Endothelial cell of hepatic sinusoid (primary cell): ENCODE results near the gene CXCR5.

Source experiments
- in situ Hi-C: cut with HindIII; loops from 2 replicates; pipeline ENCODE4 v1.10.0; 2017; ENCODE audit warnings: low sequenced_read_pairs

Gene CXCR5

DNA sequence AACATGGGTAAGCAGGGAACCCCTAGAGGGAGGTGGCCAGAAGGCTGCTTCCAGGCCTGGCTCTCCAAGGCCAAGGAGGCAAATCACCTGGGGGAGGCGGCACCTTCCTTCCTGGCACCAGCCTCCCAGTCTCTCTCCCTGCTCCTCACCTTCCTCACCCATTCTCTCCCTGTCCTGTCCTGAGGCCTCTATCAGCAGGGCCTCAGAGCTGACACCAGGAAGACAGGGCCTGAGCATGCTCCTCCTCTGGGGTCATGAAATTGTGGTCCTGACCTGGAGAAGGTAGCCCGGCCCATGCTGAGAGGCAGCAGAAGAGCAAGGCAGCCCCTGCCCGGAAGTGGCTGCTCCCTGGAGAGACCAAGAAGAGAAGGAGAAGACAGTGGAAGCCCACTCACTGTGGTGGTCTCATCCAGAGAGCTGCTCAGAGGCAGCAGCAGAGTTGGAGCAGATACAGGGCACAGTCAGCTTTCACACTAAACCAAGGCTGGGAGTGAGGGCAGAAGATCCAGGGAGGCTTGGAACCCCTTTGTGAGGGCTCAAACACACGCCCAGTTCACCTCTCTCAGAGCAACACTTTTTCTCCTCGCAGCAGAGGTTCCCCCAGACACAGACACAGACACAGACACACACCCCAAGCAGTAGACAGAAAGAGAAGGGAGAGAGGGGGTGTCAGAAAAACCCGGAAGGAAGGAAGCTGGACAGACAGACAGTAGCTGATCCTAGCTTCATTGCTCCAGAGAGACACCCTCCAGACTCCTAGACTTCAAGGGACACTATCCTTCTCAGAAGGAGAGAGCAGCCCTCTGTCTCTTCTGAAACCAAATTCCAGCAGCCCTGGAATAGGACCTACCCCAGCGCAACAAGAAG lies 40.3 kb downstream of the CXCR5 start:
- in situ Hi-C loops = no loop called here

DNA sequence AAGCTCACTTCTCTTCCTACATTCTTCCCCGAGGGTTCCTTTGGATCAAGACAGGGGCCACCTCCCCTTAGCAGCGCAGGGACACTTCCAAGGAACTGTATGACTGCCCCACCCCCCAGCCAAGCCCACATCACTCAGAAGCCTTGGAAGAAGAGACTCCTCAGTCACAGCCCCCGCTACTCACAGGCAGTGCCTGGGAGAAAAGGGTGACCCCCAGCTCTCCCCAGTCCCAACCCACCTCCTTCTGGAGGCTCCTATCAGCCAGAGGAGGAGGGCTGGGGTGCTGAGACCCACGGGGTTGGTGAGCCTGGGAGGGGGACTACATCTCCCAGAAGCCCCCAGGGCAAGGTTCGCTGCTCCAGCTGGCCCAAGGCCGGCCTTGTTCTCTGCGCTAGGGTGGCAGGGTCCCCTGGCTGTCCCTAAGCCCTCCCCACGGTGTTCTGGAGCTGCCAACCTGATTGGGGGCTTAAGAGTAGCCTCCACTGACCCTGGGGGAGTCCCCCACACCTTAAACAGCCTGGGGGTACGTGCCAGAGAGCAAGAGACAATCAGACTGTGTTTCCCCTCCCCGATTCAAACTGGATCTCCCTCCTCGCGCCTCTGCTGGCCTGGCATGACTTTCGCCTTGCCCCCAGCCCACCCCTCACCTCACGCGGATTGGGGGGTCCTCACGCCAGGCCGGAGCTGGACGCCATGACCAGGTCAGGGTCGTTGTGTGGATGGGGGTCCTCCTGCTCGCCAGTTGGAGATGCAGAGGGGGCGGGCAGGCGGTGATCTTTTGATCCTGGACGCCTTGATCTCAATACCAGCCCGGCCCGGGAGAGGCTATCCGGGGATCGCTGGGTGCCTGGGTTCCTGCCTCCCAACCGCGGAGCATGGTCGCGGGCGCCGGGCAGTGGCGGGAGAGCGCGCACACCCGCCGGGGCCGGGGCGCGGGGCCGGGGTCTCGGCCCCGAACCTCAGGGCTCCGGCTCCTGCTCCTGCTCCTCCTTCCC lies 41.2 kb downstream of the CXCR5 start:
- in situ Hi-C loops = no loop called here

DNA sequence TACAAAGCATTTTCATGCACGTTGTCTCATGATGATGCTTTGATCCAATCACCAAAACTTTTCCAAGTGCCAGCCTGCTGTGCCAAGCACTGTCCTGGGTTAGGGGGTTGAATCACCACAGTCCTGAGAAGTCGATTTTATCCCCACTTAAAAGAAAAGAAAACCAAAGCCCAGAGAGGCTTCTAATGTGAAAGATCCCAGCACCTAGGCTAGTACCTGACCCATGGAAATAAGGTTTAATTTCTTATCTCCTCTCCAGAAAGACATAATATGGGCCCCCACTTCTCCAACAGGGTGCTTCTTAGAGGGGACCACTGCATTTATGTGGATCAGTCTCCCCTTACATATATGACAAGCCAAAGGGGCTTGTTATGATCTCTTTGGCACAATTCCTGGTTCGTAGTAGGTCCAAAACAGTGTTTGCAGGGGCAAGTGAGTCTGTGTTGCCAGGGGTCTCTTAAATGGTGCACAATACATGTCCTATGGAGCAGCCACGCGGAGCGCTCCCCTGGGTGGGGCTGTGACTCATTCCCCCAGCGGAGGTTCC lies 43.9 kb downstream of the CXCR5 start:
- in situ Hi-C loops = no loop called here

DNA sequence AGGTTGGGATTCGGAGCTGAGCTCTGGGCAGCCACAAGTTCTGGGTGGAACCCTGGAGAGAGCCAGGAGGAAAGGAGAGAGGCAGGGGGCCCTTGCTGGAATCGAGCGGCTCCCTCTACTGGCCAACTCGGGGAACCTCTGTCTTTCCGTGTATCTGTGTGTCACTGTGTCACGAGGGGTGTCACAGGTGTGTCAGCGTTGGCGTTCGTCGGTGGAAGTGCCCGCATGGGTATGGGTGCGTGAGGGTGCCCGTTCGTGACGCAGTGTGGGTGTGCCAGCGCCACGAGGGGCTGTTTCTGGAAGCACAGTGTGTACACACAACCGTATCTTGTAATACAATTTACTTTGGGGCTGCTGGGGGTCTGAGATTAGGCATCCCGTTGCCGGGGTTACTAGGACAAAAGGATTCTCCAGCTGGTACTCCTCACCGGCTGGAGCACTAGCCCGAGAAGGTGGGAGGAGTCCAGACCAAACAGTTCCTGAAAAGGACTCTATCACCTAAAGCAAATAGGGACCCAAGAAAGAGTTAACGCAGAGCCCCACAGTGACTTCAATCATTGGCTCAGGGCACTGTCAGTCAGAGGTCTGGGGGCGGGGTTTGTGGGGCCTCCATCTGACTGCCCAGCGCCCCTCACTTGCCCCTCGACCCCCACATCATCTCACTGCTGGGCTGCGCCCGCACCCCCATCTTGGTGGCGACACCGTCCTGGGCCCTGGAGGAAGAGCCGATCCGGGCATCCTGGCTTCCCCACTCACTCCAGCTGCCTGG lies 44.6 kb downstream of the CXCR5 start:
- in situ Hi-C loops = no loop called here

DNA sequence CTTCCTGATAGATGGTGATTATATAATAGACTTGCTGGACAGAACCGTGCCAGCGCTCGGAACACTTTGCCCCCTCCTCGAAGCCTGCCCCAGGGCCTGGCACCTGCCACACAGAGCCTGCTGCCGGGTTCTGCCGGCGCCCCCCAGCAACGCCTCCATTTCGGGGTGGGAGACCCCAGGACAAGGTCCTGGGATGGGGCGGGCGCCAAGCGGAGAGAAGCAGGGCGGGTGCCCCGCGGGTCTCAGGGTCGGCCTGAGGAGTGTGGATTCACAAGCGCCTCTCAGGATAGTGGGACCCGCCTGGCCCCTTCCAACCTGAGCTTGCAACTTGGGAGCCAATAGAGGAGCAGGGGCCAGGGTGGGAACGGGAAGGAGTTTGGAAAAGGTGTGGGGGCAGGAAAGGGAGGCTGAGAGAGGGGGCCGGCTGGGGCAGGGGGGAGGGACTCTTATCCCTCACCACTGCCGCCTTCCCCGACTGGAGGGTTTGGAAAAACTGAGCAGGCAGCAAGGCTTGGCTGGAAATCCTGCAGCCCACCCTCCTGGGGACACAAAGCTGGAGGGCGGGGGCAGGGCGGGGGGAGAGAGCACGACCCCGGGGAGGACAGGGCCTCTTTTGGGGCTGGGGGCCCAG lies 45.3 kb downstream of the CXCR5 start:
- in situ Hi-C loops = no loop called here

DNA sequence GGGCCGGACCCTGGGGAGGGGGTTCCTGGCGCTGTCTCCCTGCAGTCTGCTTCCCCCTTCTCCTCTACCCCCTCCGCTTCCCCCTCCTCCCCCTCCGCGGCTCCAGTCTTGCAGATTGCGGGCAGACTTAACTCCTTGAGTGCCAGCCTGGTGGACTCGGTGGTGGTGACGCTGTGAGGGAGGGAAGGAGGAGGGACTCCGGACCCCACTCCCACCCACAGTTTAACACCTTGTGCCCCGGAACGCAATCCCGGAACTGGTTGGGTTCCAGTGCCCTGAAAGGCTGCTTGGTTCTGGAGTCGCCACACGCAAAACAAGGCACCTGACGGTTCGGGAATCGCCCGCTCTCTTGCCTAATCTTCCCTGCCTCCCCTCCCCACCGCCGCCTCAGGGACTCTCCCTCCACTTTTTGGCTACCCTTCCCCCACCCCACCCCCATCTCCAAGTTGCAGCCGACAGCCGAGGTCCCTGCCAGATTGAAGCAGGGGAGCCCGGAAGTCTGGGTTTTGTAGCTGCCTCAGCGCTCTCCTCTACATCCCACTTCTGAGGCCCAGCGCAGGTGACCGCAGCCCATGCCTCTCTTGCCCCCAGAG lies 45.9 kb downstream of the CXCR5 start:
- in situ Hi-C loops = no loop called here

DNA sequence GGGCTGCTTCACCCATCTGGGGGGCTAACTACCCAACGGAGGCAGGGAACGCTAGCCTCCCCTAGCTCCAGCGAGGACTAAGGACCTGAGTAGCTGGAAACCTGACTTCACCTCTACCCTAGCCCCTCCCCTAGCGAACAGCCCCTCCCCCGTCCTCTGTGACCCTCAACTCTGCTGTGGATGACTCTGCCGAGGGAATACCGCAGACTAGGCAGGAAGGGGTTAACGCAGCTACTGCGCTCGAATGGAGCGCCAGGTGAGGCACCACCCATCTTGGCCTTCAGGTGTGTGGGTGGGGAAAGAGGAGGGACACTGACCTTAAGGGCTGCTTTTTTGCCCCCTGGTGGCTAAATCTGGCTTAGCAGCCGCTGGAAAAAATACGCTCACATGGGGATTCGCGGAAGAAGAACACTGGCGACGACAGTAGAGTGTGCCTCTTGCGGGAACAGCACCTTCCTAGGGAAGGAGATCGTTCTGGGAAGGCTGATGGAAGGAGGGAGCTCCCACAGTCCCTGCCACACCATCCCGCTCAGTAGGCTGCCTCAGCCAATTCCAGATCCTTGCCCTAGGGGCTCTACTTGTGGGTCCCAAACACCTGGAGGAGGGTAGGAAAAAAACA lies 46.5 kb downstream of the CXCR5 start:
- in situ Hi-C loops = no loop called here

DNA sequence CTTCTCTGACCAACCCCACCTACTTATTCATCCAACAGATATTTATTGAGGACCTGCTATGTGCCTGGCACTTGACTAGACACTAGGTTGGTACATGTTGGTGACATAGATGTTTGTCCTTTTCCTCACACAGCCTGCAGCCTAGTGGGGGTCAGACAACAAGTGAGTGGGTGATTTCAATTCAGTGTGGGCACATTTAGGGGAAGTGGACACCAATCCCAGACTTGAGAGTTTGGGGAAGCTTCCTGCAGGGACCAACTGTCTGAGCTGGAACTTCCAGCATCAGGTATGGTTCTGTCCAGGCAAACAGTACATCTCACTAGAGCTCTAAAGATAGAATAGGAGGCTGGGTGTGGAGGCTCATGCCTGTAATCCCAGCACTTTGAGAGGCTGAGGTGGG lies 47.9 kb downstream of the CXCR5 start:
- in situ Hi-C loops = no loop called here

DNA sequence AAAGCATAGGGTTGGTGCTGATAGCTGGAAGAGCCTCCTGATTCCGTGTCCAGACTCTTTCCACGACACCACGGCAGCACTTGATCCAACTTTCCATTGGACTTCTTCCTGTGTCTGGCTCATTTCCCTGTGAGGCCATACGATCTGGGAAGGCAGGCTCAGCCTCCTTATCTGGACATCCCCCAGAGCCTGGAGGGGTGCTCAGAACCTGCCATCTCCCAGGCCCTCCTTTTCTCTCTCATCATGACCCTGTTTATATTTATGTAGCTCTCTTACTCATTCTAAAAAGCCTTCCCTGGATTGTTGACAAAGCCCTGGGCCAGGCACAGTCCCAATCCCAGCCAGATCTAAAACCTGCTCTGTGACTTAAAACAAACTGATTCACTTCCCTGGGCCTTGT lies 49.8 kb downstream of the CXCR5 start:
- in situ Hi-C loops = no loop called here

DNA sequence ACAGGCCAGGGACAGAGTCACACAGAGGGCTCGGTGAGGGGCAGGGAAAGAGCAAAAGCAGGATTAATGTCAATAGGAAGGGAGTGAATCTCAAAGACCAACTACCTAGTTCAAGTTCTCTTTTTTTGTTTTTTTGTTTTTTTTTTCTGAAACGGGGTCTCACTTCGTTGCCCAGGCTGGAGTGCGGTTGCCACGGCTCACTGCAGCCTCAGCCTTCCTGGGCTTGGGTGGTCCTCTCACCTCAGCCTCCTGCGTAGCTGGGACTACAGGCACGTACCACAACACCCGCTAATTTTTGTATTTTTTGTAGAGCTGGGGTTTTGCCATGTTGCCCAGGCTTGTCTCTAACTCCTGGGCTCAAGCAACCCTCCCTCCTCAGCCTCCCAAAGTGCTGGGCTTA lies 51.7 kb downstream of the CXCR5 start:
- in situ Hi-C loops = no loop called here

DNA sequence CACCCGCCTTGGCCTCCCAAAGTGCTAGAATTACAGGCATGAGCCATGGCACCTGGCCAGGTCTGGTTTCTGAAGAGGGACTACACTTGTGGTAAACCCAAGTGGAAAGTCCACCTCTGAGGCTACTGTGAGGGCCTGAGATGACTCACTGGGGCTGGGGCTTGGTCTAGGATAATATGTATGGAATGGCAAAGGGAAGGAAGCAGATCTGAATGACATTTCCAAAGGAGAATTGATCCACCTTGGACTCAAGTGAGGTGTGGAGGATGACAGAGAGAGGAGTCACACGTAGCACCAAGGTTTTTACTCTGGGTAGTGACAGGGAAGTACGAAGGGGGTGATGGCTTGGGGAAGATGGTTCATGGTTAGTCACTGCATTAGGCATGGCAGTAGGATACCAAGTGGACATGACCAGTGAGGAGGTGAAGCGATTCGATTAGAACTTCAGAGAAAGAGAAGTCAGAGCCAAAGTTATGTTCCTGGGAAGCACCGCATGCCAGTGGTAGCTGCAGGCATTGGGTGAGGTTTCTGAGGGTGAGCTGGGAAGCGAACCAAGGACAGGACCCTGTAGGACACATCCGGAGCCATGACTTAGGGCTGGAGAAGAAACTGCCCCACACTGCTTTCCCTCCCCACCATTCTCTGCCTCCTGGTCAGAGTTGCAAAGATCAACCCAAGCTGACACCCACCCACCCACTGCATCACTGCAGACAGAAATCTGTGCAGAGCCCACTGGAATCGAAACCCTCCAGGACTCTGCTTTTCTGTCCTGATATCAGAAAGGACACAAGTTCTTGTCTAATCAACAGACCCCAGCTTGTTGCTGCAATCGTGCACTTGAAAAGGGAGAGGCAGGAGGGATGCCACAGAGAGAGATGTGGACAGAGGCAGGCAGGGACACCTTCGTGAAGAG lies 55.1 kb downstream of the CXCR5 start:
- in situ Hi-C loops = no loop called here

DNA sequence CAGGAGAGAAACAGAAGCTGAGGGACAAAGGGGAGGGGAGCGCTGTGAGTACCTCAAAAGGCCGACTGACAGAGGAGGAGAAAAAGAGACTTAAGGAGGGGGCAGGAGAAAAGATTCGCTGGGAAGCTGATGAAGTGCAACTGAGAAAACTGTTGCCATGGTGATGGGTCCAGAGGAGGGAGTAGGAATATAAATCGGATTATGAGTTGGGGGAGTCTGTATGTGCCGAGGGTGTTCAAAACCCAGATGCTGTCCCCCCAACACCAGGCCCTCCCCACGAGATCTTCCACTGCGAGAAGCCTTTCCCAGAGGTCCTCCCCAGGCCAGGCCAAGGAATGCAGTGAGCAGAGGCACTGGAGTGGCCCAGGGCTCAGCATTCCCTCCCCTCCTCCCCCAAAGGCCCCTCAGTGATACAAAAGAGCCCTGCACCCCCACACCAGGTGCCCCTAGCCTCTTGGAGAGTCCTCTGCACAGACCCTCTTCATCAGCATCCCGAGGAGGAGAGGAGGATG lies 55.8 kb downstream of the CXCR5 start:
- in situ Hi-C loops = no loop called here

DNA sequence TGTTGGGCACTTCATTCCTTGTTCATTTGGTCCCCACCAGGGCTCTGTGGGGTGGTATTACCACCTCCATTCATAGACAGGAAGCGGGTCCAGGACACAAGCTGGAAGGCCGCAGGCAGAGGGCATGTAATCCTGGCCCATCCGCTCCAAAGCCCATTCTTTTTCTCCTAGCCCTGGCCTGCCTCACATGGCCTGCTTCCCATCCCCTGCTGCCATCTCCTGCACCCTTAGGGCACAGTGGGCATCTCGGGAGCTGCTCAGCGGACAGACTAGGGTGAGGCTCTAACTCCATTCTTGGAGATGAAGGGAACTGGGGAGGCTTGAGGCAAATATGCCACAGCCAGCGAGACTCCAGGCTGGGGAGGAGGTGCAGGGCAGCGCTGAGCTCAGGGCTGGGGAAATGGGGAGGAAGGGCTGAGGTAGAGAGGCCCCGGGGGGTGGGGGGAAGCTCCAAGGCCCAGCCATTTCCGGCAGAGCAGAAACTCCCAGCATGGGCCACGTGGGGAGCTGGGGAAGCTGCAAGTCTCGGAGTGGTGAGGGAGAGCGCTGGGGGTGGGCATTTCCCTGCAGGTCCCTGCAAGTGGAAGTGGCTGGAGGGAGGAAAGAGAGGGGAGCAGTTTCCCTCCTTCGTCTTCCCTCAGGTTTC lies 56.4 kb downstream of the CXCR5 start:
- in situ Hi-C loops = loop anchor here (10.0 kb wide), 1 partner anchor 75 kb away; no protein-coding TSS in a partner anchor

DNA sequence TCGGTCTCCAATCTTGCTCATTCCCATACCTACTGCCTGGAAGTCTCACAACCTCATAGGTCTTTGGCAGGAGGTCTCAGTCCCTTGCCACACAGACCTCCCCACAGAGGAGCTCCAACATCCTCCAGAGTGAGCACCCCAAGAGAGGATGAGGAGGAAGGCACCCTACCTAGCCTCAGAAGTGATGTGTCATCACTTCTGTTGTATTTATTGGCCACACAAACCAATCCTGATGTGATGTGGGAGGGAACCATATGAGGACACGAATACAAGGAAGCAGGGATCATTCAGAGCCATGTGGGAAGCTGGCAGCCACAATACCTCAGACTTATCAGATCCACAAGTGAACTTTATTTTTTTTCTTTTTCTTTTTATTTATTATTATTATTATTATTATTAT lies 63.4 kb downstream of the CXCR5 start:
- in situ Hi-C loops = loop anchor here (5.0 to 10.0 kb wide), 3 partner anchors 45 to 240 kb away; no protein-coding TSS in a partner anchor
